GM23248 (cell line): ENCODE data around the gene RPS6KA5.

Experiments
- EZH2 ChIP-seq: fragments of 200-600 bp; sonication (generic); IDR thresholded peaks from 2 replicates; pipeline ENCODE4 v1.6.1; 2018; ENCODE audit warnings: antibody characterized with exemption, mild to moderate bottlenecking; ENCODE audit not compliant: insufficient read depth, poor library complexity, severe bottlenecking
- EZH2phosphoT487 ChIP-seq: fragments of 200-600 bp; sonication (generic); IDR thresholded peaks from 2 replicates; pipeline ENCODE4 v1.6.1; 2018; ENCODE audit warnings: antibody characterized with exemption, moderate library complexity, mild to moderate bottlenecking, low read depth; ENCODE audit not compliant: insufficient read depth

DNA sequence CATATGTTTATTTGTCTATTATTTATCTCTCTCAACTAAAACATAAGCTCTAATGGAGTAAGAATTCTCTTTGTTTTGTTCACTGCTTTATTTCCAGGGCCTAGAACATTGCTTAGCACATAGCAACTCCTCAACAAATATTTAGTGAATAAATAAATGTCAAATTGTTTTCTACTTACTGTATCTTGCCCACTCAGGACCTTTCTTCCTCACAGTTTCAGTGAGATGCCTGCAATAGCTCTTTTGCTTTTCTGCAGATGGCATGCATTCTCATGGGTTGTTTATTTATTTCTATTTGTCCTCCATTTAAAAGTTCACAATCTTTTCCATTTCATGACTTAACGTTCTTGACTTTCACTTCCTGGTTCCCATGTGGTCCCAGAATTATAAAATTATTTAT lies 149.3 kb downstream of the RPS6KA5 start:
- TF ChIP-seq EZH2phosphoT487 (no peak), EZH2 (no peak)
